ENCODE data around the gene ADK. TPM values are rescaled to one million over a fixed set of nuclear protein-coding genes. Genes with fewer than 3 reads are reported as not detected.

Gene ADK
- total RNA-seq, 2 experiments from 2014 or later = 56.9 to 57.5 TPM

GRCh38 chr10:74530981-74531380 is 380.0 kb downstream of the ADK start:
- CTCF ChIA-PET = no interaction called here

GRCh38 chr10:74539317-74539716 is 388.3 kb downstream of the ADK start:
- ATAC-seq (no peak), DNase-seq (no peak)
- H3K4me1 Mint-ChIP-seq (ENCODE audit: low read depth) = peaks cover 5% of the 10 kb centered on the region
- H3K27me3 Mint-ChIP-seq = no peaks in the 10 kb centered on the region
- no peak for TF ChIP-seq CTCF (IDR thresholded peaks at IDR 0.05)
- no peak overlapping the region for H3K27ac Mint-ChIP-seq
- peaks cover 8% of the 10 kb centered on the region for H3K36me3 Mint-ChIP-seq (ENCODE audit: low read depth)
- intact Hi-C loops (cut with micrococcal nuclease) = no loop called here
- ChIA-PET POLR2A (no interaction called here), CTCF (no interaction called here)
- H3K9me3 Mint-ChIP-seq = peaks cover 2% of the 10 kb centered on the region
- no peak overlapping the region for H3K4me3 Mint-ChIP-seq

More at GRCh38 chr10:74530981-74531380, 380.0 kb downstream of the ADK start:
- Mint-ChIP-seq H3K27ac (no peak overlapping the region), H3K4me1 (ENCODE audit: low read depth) (no peaks in the 10 kb centered on the region), H3K27me3 (no peaks in the 10 kb centered on the region), H3K36me3 (ENCODE audit: low read depth) (peaks cover 29% of the 10 kb centered on the region), H3K9me3 (no peaks in the 10 kb centered on the region), H3K4me3 (no peak overlapping the region)
- POLR2A ChIA-PET = interaction anchor here (0.5 to 0.6 kb wide), 2 partner anchors 49 to 168 kb away, joined by 3 to 4 read pairs; no protein-coding TSS in a partner anchor
- intact Hi-C loops (cut with micrococcal nuclease) = no loop called here
- TF ChIP-seq CTCF (IDR thresholded peaks at IDR 0.05) = no peak
- ATAC-seq (no peak), DNase-seq (no peak)

GRCh38 chr10:74541375-74541774 is 390.4 kb downstream of the ADK start:
- H3K27ac Mint-ChIP-seq = no peak overlapping the region
- POLR2A ChIA-PET = no interaction called here
- H3K4me1 Mint-ChIP-seq (ENCODE audit: low read depth) = peaks cover 5% of the 10 kb centered on the region
- peaks cover 4% of the 10 kb centered on the region for H3K36me3 Mint-ChIP-seq (ENCODE audit: low read depth)
- H3K9me3 Mint-ChIP-seq = peaks cover 2% of the 10 kb centered on the region
- CTCF ChIA-PET = no interaction called here
- DNase-seq (no peak), ATAC-seq (no peak)
- intact Hi-C loops (cut with micrococcal nuclease) = no loop called here
- H3K27me3 Mint-ChIP-seq = no peaks in the 10 kb centered on the region
- TF ChIP-seq CTCF (IDR thresholded peaks at IDR 0.05) = no peak
- no peak overlapping the region for H3K4me3 Mint-ChIP-seq

- peaks cover 2% of the 10 kb centered on the region for H3K4me1 Mint-ChIP-seq (ENCODE audit: low read depth)
- H3K9me3 Mint-ChIP-seq = no peaks in the 10 kb centered on the region
- peaks cover 2% of the 10 kb centered on the region for H3K36me3 Mint-ChIP-seq (ENCODE audit: low read depth)
- intact Hi-C loops (cut with micrococcal nuclease) = no loop called here
- no peak overlapping the region for H3K4me3 Mint-ChIP-seq
- ATAC-seq (no peak), DNase-seq (no peak)
- H3K27ac Mint-ChIP-seq = no peak overlapping the region
- no peak for TF ChIP-seq CTCF (IDR thresholded peaks at IDR 0.05)
- ChIA-PET CTCF (no interaction called here), POLR2A (interaction anchor here (0.8 kb wide), 1 partner anchor 31 kb away, joined by 3 read pairs; no protein-coding TSS in a partner anchor)
- H3K27me3 Mint-ChIP-seq = no peaks in the 10 kb centered on the region
These were observed 391.1 kb downstream of the ADK start for GRCh38 chr10:74542077-74542476.

- peaks cover 3% of the 10 kb centered on the region for H3K36me3 Mint-ChIP-seq (ENCODE audit: low read depth)
- intact Hi-C loops (cut with micrococcal nuclease) = no loop called here
- ChIA-PET POLR2A (no interaction called here), CTCF (interaction anchor here (0.6 to 0.8 kb wide), 2 partner anchors 112 to 384 kb away, joined by 3 read pairs; no protein-coding TSS in a partner anchor)
- no peaks in the 10 kb centered on the region for H3K9me3 Mint-ChIP-seq
- H3K27ac Mint-ChIP-seq = no peak overlapping the region
- peaks cover 2% of the 10 kb centered on the region for H3K4me1 Mint-ChIP-seq (ENCODE audit: low read depth)
- no peak for TF ChIP-seq CTCF (IDR thresholded peaks at IDR 0.05)
- ATAC-seq = no peak
- DNase-seq = no peak
- no peak overlapping the region for H3K4me3 Mint-ChIP-seq
- no peaks in the 10 kb centered on the region for H3K27me3 Mint-ChIP-seq
These were observed 392.3 kb downstream of the ADK start for GRCh38 chr10:74543276-74543675.

Data from activated CD8-positive, alpha-beta T cell treated with anti-CD3 and anti-CD28 coated beads for 36 hours (primary cell).